Neural cell (in vitro differentiated cells): ENCODE measurements around the gene DLG2. TPM values are rescaled to one million over a fixed set of nuclear protein-coding genes. Genes with fewer than 3 reads are reported as not detected.

Experiments
- H2AFZ ChIP-seq: fragments of 200-600, 300-800 bp; sonication (generic), shearing (Covaris generic); 2 replicates; pipeline ENCODE4 v1.6.0; 2014; ENCODE audit warnings: low read depth, mild to moderate bottlenecking, antibody characterized with exemption, low read length, moderate library complexity
- H3F3A ChIP-seq: fragments of 200-600 bp; shearing (Covaris generic); 2 replicates; pipeline ENCODE4 v1.6.1; 2016; ENCODE audit warnings: mild to moderate bottlenecking, moderate library complexity, mixed read lengths, antibody characterized with exemption, low read length; ENCODE audit not compliant: insufficient read depth, poor library complexity, severe bottlenecking
- H3K27ac ChIP-seq: fragments of 200-600, 300-800 bp; sonication (generic), shearing (Covaris generic); 2 replicates; pipeline ENCODE4 v1.5.1; 2014; ENCODE audit warnings: mild to moderate bottlenecking, low read length, moderate library complexity
- H3K27me3 ChIP-seq: fragments of 300-800, 200-600 bp; sonication (generic), shearing (Covaris generic); 2 replicates; pipeline ENCODE4 v1.6.0; 2014; ENCODE audit warnings: mild to moderate bottlenecking, low read depth, low read length, moderate library complexity; ENCODE audit not compliant: insufficient read depth
- H3K36me3 ChIP-seq: fragments of 300-800, 200-600 bp; sonication (generic), shearing (Covaris generic); 2 replicates; pipeline ENCODE4 v1.5.1; 2014; ENCODE audit warnings: mild to moderate bottlenecking, antibody characterized with exemption, low read length, moderate library complexity; ENCODE audit not compliant: insufficient read depth
- H3K4me2 ChIP-seq: fragments of 300-800, 200-600 bp; sonication (generic), shearing (Covaris generic); 2 replicates; pipeline ENCODE4 v1.6.0; 2014; ENCODE audit warnings: mild to moderate bottlenecking, low read length
- H3K4me3 ChIP-seq: fragments of 300-800, 200-600 bp; sonication (generic), shearing (Covaris generic); 2 replicates; pipeline ENCODE4 v1.5.1; 2014; ENCODE audit warnings: mild to moderate bottlenecking, low read length, moderate library complexity
- H3K79me2 ChIP-seq: fragments of 200-600 bp; shearing (Covaris generic); replicated peaks from 2 replicates; pipeline ENCODE4 v1.6.0; 2014; ENCODE audit warnings: mild to moderate bottlenecking, low read length, moderate library complexity; ENCODE audit not compliant: insufficient read depth
- H3K9ac ChIP-seq: fragments of 300-800, 200-600 bp; sonication (generic), shearing (Covaris generic); 2 replicates; pipeline ENCODE4 v1.6.1; 2016; ENCODE audit warnings: mild to moderate bottlenecking, low read length, mixed read lengths
- H3K9me2 ChIP-seq: fragments of 200-600 bp; shearing (Covaris generic); 2 replicates; pipeline ENCODE4 v1.6.1; 2016; ENCODE audit warnings: mild to moderate bottlenecking, low read length, mixed read lengths; ENCODE audit not compliant: insufficient read depth
- H3K9me3 ChIP-seq: fragments of 200-600, 300-800 bp; sonication (generic), shearing (Covaris generic); 2 replicates; pipeline ENCODE4 v1.6.1; 2016; ENCODE audit warnings: mild to moderate bottlenecking, mixed run types, low read length, moderate library complexity, mixed read lengths
- H4K20me1 ChIP-seq: fragments of 200-600 bp; shearing (Covaris generic); 2 replicates; pipeline ENCODE4 v1.6.1; 2016; ENCODE audit warnings: mild to moderate bottlenecking, mixed run types; ENCODE audit not compliant: insufficient read depth
- CTCF ChIP-seq: fragments of 450-650 bp; IDR thresholded peaks from 2 replicates; pipeline ENCODE4 v1.5.1; 2014; ENCODE audit warnings: antibody characterized with exemption, mild to moderate bottlenecking, moderate library complexity; ENCODE audit not compliant: poor library complexity, severe bottlenecking
- EP300 ChIP-seq: fragments of 450-650 bp; conservative IDR thresholded peaks from 2 replicates; pipeline ENCODE4 v1.6.1; 2014; ENCODE audit warnings: antibody characterized with exemption, mild to moderate bottlenecking, moderate library complexity; ENCODE audit not compliant: poor library complexity, severe bottlenecking
- MXI1 ChIP-seq: fragments of 450-650 bp; conservative IDR thresholded peaks from 2 replicates; pipeline ENCODE4 v1.6.1; 2014; ENCODE audit warnings: antibody characterized with exemption, mild to moderate bottlenecking; ENCODE audit not compliant: poor library complexity, severe bottlenecking
- POLR2AphosphoS5 ChIP-seq: IDR thresholded peaks from 2 replicates; pipeline ENCODE4 v1.6.1; 2012
- RAD21 ChIP-seq: fragments of 450-650 bp; conservative IDR thresholded peaks from 2 replicates; pipeline ENCODE4 v1.6.1; 2014; ENCODE audit warnings: antibody characterized with exemption, mild to moderate bottlenecking, moderate library complexity
- SMC3 ChIP-seq: fragments of 450-650 bp; conservative IDR thresholded peaks from 2 replicates; pipeline ENCODE4 v1.6.1; 2014; ENCODE audit warnings: antibody characterized with exemption, mild to moderate bottlenecking, moderate library complexity; ENCODE audit not compliant: poor library complexity
- TAF1 ChIP-seq: IDR thresholded peaks from 2 replicates; pipeline ENCODE4 v1.6.1; 2012; ENCODE audit warnings: low read depth
- polyA plus RNA-seq: library from polyadenylated mRNA; depleted of rRNA; stranded (reverse); fragments of >200 nt; gene quantifications from 2 replicates; pipeline ENCODE4 v1.2.3, GENCODE V29; 2014
- TF ChIP-seq, protein P1 (sequence below): IDR thresholded peaks from 2 replicates; pipeline ENCODE4 v1.6.1; 2012; ENCODE audit warnings: borderline replicate concordance

The DLG2 gene
- polyA plus RNA-seq, 1 donor from 2014 or later, result 179 TPM

- H3K9ac ChIP-seq, result no peak overlapping the region
- no peak overlapping the region for H2AFZ ChIP-seq
- H3F3A ChIP-seq, result no peaks in the 10 kb centered on the region
- no peak for TF ChIP-seq MXI1
- TF ChIP-seq SMC3, result no peak
- no peak for TF ChIP-seq RAD21
- TF ChIP-seq TAF1, result no peak
- TF ChIP-seq, protein P1, sequence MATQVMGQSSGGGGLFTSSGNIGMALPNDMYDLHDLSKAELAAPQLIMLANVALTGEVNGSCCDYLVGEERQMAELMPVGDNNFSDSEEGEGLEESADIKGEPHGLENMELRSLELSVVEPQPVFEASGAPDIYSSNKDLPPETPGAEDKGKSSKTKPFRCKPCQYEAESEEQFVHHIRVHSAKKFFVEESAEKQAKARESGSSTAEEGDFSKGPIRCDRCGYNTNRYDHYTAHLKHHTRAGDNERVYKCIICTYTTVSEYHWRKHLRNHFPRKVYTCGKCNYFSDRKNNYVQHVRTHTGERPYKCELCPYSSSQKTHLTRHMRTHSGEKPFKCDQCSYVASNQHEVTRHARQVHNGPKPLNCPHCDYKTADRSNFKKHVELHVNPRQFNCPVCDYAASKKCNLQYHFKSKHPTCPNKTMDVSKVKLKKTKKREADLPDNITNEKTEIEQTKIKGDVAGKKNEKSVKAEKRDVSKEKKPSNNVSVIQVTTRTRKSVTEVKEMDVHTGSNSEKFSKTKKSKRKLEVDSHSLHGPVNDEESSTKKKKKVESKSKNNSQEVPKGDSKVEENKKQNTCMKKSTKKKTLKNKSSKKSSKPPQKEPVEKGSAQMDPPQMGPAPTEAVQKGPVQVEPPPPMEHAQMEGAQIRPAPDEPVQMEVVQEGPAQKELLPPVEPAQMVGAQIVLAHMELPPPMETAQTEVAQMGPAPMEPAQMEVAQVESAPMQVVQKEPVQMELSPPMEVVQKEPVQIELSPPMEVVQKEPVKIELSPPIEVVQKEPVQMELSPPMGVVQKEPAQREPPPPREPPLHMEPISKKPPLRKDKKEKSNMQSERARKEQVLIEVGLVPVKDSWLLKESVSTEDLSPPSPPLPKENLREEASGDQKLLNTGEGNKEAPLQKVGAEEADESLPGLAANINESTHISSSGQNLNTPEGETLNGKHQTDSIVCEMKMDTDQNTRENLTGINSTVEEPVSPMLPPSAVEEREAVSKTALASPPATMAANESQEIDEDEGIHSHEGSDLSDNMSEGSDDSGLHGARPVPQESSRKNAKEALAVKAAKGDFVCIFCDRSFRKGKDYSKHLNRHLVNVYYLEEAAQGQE, result no peak
- H3K36me3 ChIP-seq, result peaks cover 7% of the 10 kb centered on the region
- H3K9me2 ChIP-seq, result no peaks in the 10 kb centered on the region
- H3K27ac ChIP-seq, result no peak overlapping the region
- no peak overlapping the region for H3K4me3 ChIP-seq
- H3K4me2 ChIP-seq, result no peak overlapping the region
- H3K27me3 ChIP-seq, result no peaks in the 10 kb centered on the region
- H3K79me2 ChIP-seq, result peaks cover 12% of the 10 kb centered on the region
- no peaks in the 10 kb centered on the region for H3K9me3 ChIP-seq
- H4K20me1 ChIP-seq, result no peaks in the 10 kb centered on the region
Observed at GRCh38 chr11:83601914-83602527, 2025.1 kb downstream of the DLG2 start.

- H4K20me1 ChIP-seq, result no peaks in the 10 kb centered on the region
- H3K27me3 ChIP-seq, result no peaks in the 10 kb centered on the region
- H3K9me2 ChIP-seq, result no peaks in the 10 kb centered on the region
- H2AFZ ChIP-seq, result no peak overlapping the region
- H3K9ac ChIP-seq, result no peak overlapping the region
- no peak overlapping the region for H3K4me3 ChIP-seq
- H3K9me3 ChIP-seq, result no peaks in the 10 kb centered on the region
- no peak for TF ChIP-seq RAD21
- TF ChIP-seq EP300, result no peak
- no peak for TF ChIP-seq SMC3
- no peak for TF ChIP-seq POLR2AphosphoS5
- TF ChIP-seq, protein P1, result no peak
- TF ChIP-seq MXI1, result no peak
- no peak for TF ChIP-seq CTCF
- no peak overlapping the region for H3K4me2 ChIP-seq
- H3K79me2 ChIP-seq, result peaks cover 11% of the 10 kb centered on the region
- no peak overlapping the region for H3K27ac ChIP-seq
- H3K36me3 ChIP-seq, result peaks cover 7% of the 10 kb centered on the region
- H3F3A ChIP-seq, result no peaks in the 10 kb centered on the region
Observed at GRCh38 chr11:83601201-83601913, 2025.8 kb downstream of the DLG2 start.
